GM23338 (cell line): ENCODE data around the gene ZNF581. TPM values are rescaled to one million over a fixed set of nuclear protein-coding genes. Genes with fewer than 3 reads are reported as not detected.

Experiments used
- ATAC-seq: fragments of 200-7000 bp; cut with Tn5 transposase; 3 replicates; pipeline ENCODE4 v1.9.1; 2020
- DNase-seq: peaks from one replicate; pipeline ENCODE4 v3.0.0-alpha.2; 2015; ENCODE audit warnings: low spot score
- H2AFZ ChIP-seq: fragments of 200-600 bp; sonication (generic); 2 replicates; pipeline ENCODE4 v1.8.0; 2016; ENCODE audit warnings: antibody characterized with exemption, mild to moderate bottlenecking, moderate library complexity
- H3F3A ChIP-seq: fragments of 200-600 bp; sonication (generic); replicated peaks from 2 replicates; pipeline ENCODE4 v1.8.0; 2017; ENCODE audit warnings: antibody characterized with exemption, mixed run types, low read depth
- H3K27ac ChIP-seq: fragments of 200-600 bp; sonication (generic); 2 replicates; pipeline ENCODE4 v1.6.1; 2016; ENCODE audit warnings: low read depth
- H3K27me3 ChIP-seq: fragments of 200-600 bp; sonication (generic); 2 replicates; pipeline ENCODE4 v1.8.0; 2016; ENCODE audit warnings: mild to moderate bottlenecking, mixed run types, moderate library complexity; ENCODE audit not compliant: insufficient read depth
- H3K36me3 ChIP-seq: fragments of 200-600 bp; sonication (generic); 2 replicates; pipeline ENCODE4 v1.8.0; 2016; ENCODE audit warnings: mild to moderate bottlenecking; ENCODE audit not compliant: insufficient read depth
- H3K4me1 ChIP-seq: fragments of 200-600 bp; sonication (generic); 2 replicates; pipeline ENCODE4 v1.8.0; 2016; ENCODE audit warnings: mild to moderate bottlenecking, moderate library complexity; ENCODE audit not compliant: insufficient read depth
- H3K4me2 ChIP-seq: fragments of 200-600 bp; sonication (generic); 2 replicates; pipeline ENCODE4 v1.7.1; 2017; ENCODE audit warnings: mixed run types
- H3K4me3 ChIP-seq: fragments of 200-600 bp; sonication (generic); 2 replicates; pipeline ENCODE4 v1.6.1; 2016; ENCODE audit warnings: mixed run types
- H3K79me2 ChIP-seq: fragments of 200-600 bp; sonication (generic); replicated peaks from 2 replicates; pipeline ENCODE4 v1.8.0; 2017; ENCODE audit warnings: mild to moderate bottlenecking; ENCODE audit not compliant: insufficient read depth
- H3K9me2 ChIP-seq: fragments of 200-600 bp; sonication (generic); 2 replicates; pipeline ENCODE4 v1.8.0; 2017; ENCODE audit not compliant: insufficient read depth
- H4K20me1 ChIP-seq: fragments of 200-600 bp; sonication (generic); replicated peaks from 2 replicates; pipeline ENCODE4 v1.8.0; 2017; ENCODE audit warnings: mild to moderate bottlenecking; ENCODE audit not compliant: insufficient read depth
- H3K27ac Mint-ChIP-seq: 2 replicates; pipeline ENCODE4 v1.8.0; 2020; ENCODE audit warnings: inconsistent platforms, mild to moderate bottlenecking, moderate library complexity, mixed read lengths
- H3K27me3 Mint-ChIP-seq: 3 replicates; pipeline ENCODE4 v1.8.0; 2022; ENCODE audit warnings: low read depth, mild to moderate bottlenecking, moderate library complexity, mixed read lengths, inconsistent platforms; ENCODE audit not compliant: insufficient read depth, poor library complexity
- H3K36me3 Mint-ChIP-seq: 3 replicates; pipeline ENCODE4 v1.8.0; 2021; ENCODE audit warnings: low read depth, mild to moderate bottlenecking, inconsistent platforms, moderate library complexity, mixed read lengths
- H3K4me1 Mint-ChIP-seq: 3 replicates; pipeline ENCODE4 v1.8.0; 2020; ENCODE audit warnings: mild to moderate bottlenecking, inconsistent platforms, mixed read lengths
- H3K4me3 Mint-ChIP-seq: 3 replicates; pipeline ENCODE4 v1.8.0; 2021; ENCODE audit warnings: moderate library complexity, mild to moderate bottlenecking, inconsistent platforms, mixed read lengths
- H3K9me3 Mint-ChIP-seq: 3 replicates; pipeline ENCODE4 v1.8.0; 2020; ENCODE audit warnings: moderate library complexity, mild to moderate bottlenecking, inconsistent platforms, mixed read lengths
- CTCF ChIP-seq, 2 experiments: fragments of 200-600 bp in 1 of 2; sonication (generic) in 1 of 2; conservative IDR thresholded peaks; 2 replicates each; pipeline versions ENCODE4 v1.5.1 to v1.6.1; 2016 to 2017; ENCODE audit warnings: antibody characterized with exemption in 2 of 2, low read depth in 2 of 2, mild to moderate bottlenecking in 2 of 2, moderate library complexity in 1 of 2
- ETS1 ChIP-seq: IDR thresholded peaks from 2 replicates; pipeline ENCODE4 v1.6.1; 2016; ENCODE audit warnings: antibody characterized with exemption
- EZH2phosphoT487 ChIP-seq: fragments of 200-600 bp; sonication (generic); IDR thresholded peaks from one replicate; pipeline ENCODE4 v1.8.1; 2018; ENCODE audit warnings: antibody characterized with exemption; ENCODE audit not compliant: unreplicated experiment
- JUNB ChIP-seq: IDR thresholded peaks from one replicate; pipeline ENCODE4 v1.6.1; 2016; ENCODE audit warnings: antibody characterized with exemption; ENCODE audit not compliant: unreplicated experiment
- NANOG ChIP-seq: IDR thresholded peaks from 2 replicates; pipeline ENCODE4 v1.6.1; 2016; ENCODE audit warnings: antibody characterized with exemption, borderline replicate concordance
- POLR2AphosphoS5 ChIP-seq: IDR thresholded peaks from 2 replicates; pipeline ENCODE4 v1.6.1; 2016; ENCODE audit warnings: antibody characterized with exemption, low read depth
- STAT1 ChIP-seq: IDR thresholded peaks from one replicate; pipeline ENCODE4 v1.6.1; 2016; ENCODE audit warnings: antibody characterized with exemption; ENCODE audit not compliant: unreplicated experiment
- ZNF114 ChIP-seq: fragments of 250-450 bp; sonication (Bioruptor Pico); IDR thresholded peaks from 2 replicates; pipeline ENCODE4 v1.5.0; 2020; ENCODE audit warnings: mild to moderate bottlenecking, moderate library complexity
- ZNF462 ChIP-seq: fragments of 250-450 bp; sonication (Bioruptor Pico); IDR thresholded peaks from 2 replicates; pipeline ENCODE4 v1.5.0; 2020; ENCODE audit warnings: mild to moderate bottlenecking, moderate library complexity
- polyA plus RNA-seq: library from polyadenylated mRNA; unstranded; fragments of >200 nt; fragmentation: Nextera tagmentation; extraction: Ambion mirVana; gene quantifications from 2 replicates; pipeline ENCODE4 v1.2.1, GENCODE V29; 2016
- total RNA-seq: library from RNA; depleted of rRNA; stranded (reverse); fragments of >200 nt; shearing (Covaris generic); gene quantifications from 2 replicates; pipeline ENCODE4 v1.2.3, GENCODE V29; 2014

Gene ZNF581
- total and polyA plus RNA-seq, 2 experiments from 2014 or later: 48.5 to 87.6 TPM

- TF ChIP-seq ZNF462 (CRISPR knock-in tag) (no peak), ETS1 (no peak), NANOG (no peak), JUNB (no peak), POLR2AphosphoS5 (no peak), EZH2phosphoT487 (no peak), STAT1 (no peak)
These were observed 30.4 kb downstream of the ZNF581 start (continued) for GRCh38 chr19:55673889-55674288.

- Histone ChIP-seq H3K27ac (peak overlapping the region; percentile 88), H3K9me2 (no peaks in the 10 kb centered on the region)
- peak; percentile 15 for ATAC-seq
These were observed 31.0 kb downstream of the ZNF581 start for GRCh38 chr19:55674459-55674840.

More at GRCh38 chr19:55674459-55674840, 31.0 kb downstream of the ZNF581 start:
- Histone ChIP-seq H4K20me1 (peaks cover 41% of the 10 kb centered on the region), H3K4me2 (peak overlapping the region; percentile 86), H3K36me3 (peaks cover 15% of the 10 kb centered on the region), H3K4me1 (peaks cover 32% of the 10 kb centered on the region), H3F3A (peaks cover 42% of the 10 kb centered on the region), H3K4me3 (peak overlapping the region; percentile 96), H3K79me2 (peaks cover 59% of the 10 kb centered on the region), H2AFZ (no peak overlapping the region), H3K27me3 (no peaks in the 10 kb centered on the region)
- H3K27me3 Mint-ChIP-seq: peaks cover 39% of the 10 kb centered on the region
- H3K27ac Mint-ChIP-seq: peak overlapping the region; percentile 96
- no peak for TF ChIP-seq ZNF114 (CRISPR knock-in tag)
- TF ChIP-seq CTCF (conservative IDR thresholded peaks at IDR 0.05; ENCODE audit: low read depth in 2 of 2): no peak
- peaks cover 67% of the 10 kb centered on the region for H3K36me3 Mint-ChIP-seq
- DNase-seq: no peak
- peaks cover 40% of the 10 kb centered on the region for H3K4me1 Mint-ChIP-seq
- peaks cover 4% of the 10 kb centered on the region; the same call in 2 of the 3 replicates for H3K9me3 Mint-ChIP-seq
- peak overlapping the region; percentile 96 for H3K4me3 Mint-ChIP-seq
